Endothelial cell of umbilical vein (primary cell): ENCODE results near the gene HOXA9. TPM values are rescaled to one million over a fixed set of nuclear protein-coding genes. Genes with fewer than 3 reads are reported as not detected.

Source experiments
- BruUV-seq: library from RNA; stranded (reverse); fragments of 400-500 nt; replicated peaks from 2 replicates; lab custom pipeline; 2021; lab: Mats Ljungman, UMichigan
- CTCF ChIA-PET: fragments of 300-600, 350-600 bp; sonication (Branson Sonifier 250); formaldehyde crosslinking; loops from one replicate; lab custom pipeline; 2021; ENCODE audit warnings: antibody characterized with exemption, inconsistent platforms; lab: Charles Lee
- POLR2A ChIA-PET: fragments of 300-600, 350-600 bp; sonication (Branson Sonifier 250); formaldehyde crosslinking; loops from one replicate; lab custom pipeline; 2021; ENCODE audit warnings: antibody characterized with exemption, inconsistent platforms; lab: Charles Lee
- DNase-seq: peaks from one replicate; pipeline ENCODE4 v3.0.0-alpha.2; 2011; ENCODE audit warnings: low read depth, low spot score
- FAIRE-seq: peaks from 2 replicates; lab custom pipeline; 2011; peaks lifted over from hg19 to GRCh38; lab: Jason Lieb, UNC
- H2AFZ ChIP-seq: 2 replicates; pipeline ENCODE4 v1.6.0; 2012; ENCODE audit warnings: low read depth, low read length, control low read depth, inconsistent platforms
- H3K27ac ChIP-seq: 2 replicates; pipeline ENCODE4 v1.5.1; 2011; ENCODE audit warnings: low read depth, mild to moderate bottlenecking, control low read depth, low read length, moderate library complexity; ENCODE audit not compliant: insufficient read depth
- H3K27me3 ChIP-seq, 2 experiments: 2 replicates each; pipeline versions ENCODE4 v1.6.0 to v1.6.1; 2011; ENCODE audit warnings: low read length in 2 of 2, mixed read lengths in 1 of 2; ENCODE audit not compliant: control insufficient read depth in 2 of 2, insufficient read depth in 2 of 2
- H3K36me3 ChIP-seq, 2 experiments: 2 replicates in 1 of 2; 3 replicates in 1 of 2; pipeline ENCODE4 v1.5.1; 2011; ENCODE audit warnings: low read length in 2 of 2, mild to moderate bottlenecking in 1 of 2, moderate library complexity in 1 of 2; ENCODE audit not compliant: control insufficient read depth in 2 of 2, insufficient read depth in 2 of 2; ENCODE audit errors: extremely low read depth in 1 of 2
- H3K4me1 ChIP-seq: 3 replicates; pipeline ENCODE4 v1.5.1; 2011; ENCODE audit warnings: mild to moderate bottlenecking, low read length; ENCODE audit not compliant: control insufficient read depth, insufficient read depth; ENCODE audit errors: extremely low read depth
- H3K4me2 ChIP-seq: 2 replicates; pipeline ENCODE4 v1.6.1; 2011; ENCODE audit warnings: low read length, control low read depth, mixed read lengths; ENCODE audit not compliant: insufficient read depth
- H3K4me3 ChIP-seq, 3 experiments: fragments of 200-600 bp in 1 of 3; sonication (generic), shearing (Covaris generic) in 1 of 3; replicated peaks in 1 of 3; 2 replicates each; pipeline ENCODE4 v1.5.1; 2011 to 2016; ENCODE audit warnings: control low read depth in 3 of 3, low read length in 3 of 3, mild to moderate bottlenecking in 2 of 3, inconsistent platforms in 1 of 3, low read depth in 1 of 3, moderate library complexity in 1 of 3; ENCODE audit not compliant: insufficient read depth in 1 of 3
- H3K79me2 ChIP-seq: 2 replicates; pipeline ENCODE4 v1.6.0; 2012; ENCODE audit warnings: low read length, inconsistent platforms; ENCODE audit not compliant: control insufficient read depth, insufficient read depth
- H3K9ac ChIP-seq: replicated peaks from 2 replicates; pipeline ENCODE3; 2011; ENCODE audit warnings: low read length, control low read depth; ENCODE audit not compliant: insufficient read depth; ENCODE audit errors: extremely low read depth
- H3K9me1 ChIP-seq: replicated peaks from 3 replicates; pipeline ENCODE4 v1.6.0; 2011; ENCODE audit warnings: mild to moderate bottlenecking, low read length; ENCODE audit not compliant: control insufficient read depth, insufficient read depth; ENCODE audit errors: extremely low read depth
- H3K9me3 ChIP-seq: replicated peaks from 2 replicates; pipeline ENCODE4 v1.5.1; 2012; ENCODE audit warnings: low read length, inconsistent platforms; ENCODE audit not compliant: control insufficient read depth, insufficient read depth
- H4K20me1 ChIP-seq: replicated peaks from 2 replicates; pipeline ENCODE3; 2011; ENCODE audit warnings: mild to moderate bottlenecking, low read length; ENCODE audit not compliant: control insufficient read depth, insufficient read depth; ENCODE audit errors: extremely low read depth
- CTCF ChIP-seq, 2 donors: IDR thresholded peaks; 1 replicate in 1 of 2; 2 replicates in 1 of 2; pipeline ENCODE4 v1.5.1; 2011; ENCODE audit warnings: low read length in 2 of 2, mild to moderate bottlenecking in 2 of 2, moderate library complexity in 2 of 2, control low read depth in 1 of 2, inconsistent platforms in 1 of 2, low read depth in 1 of 2; ENCODE audit not compliant: insufficient read depth in 1 of 2; ENCODE audit errors: extremely low read depth in 1 of 2
- EZH2 ChIP-seq: IDR thresholded peaks from 2 replicates; pipeline ENCODE4 v1.6.1; 2012; ENCODE audit warnings: borderline replicate concordance, low read depth, mild to moderate bottlenecking, moderate library complexity, low read length, inconsistent platforms; ENCODE audit not compliant: severe bottlenecking
- FOS ChIP-seq: IDR thresholded peaks from 2 replicates; pipeline ENCODE4 v1.6.1; 2011; ENCODE audit warnings: mild to moderate bottlenecking, low read length, moderate library complexity, borderline replicate concordance; ENCODE audit not compliant: insufficient read depth
- JUN ChIP-seq: IDR thresholded peaks from 2 replicates; pipeline ENCODE4 v1.6.1; 2011; ENCODE audit warnings: borderline replicate concordance, low read depth; ENCODE audit not compliant: insufficient read length, insufficient read depth
- MAX ChIP-seq: IDR thresholded peaks from 2 replicates; pipeline ENCODE4 v1.6.1; 2011; ENCODE audit not compliant: insufficient read depth, insufficient read length
- MYC ChIP-seq: IDR thresholded peaks from one replicate; pipeline ENCODE4 v1.6.1; 2011; ENCODE audit warnings: mild to moderate bottlenecking, low read depth, low read length
- POLR2AphosphoS5 ChIP-seq: IDR thresholded peaks from 2 replicates; pipeline ENCODE4 v1.6.1; 2012; ENCODE audit warnings: low read depth, mild to moderate bottlenecking, control low read depth, low read length, moderate library complexity; ENCODE audit not compliant: insufficient read depth
- dilution Hi-C: fragments of 300-500 bp; cut with MboI; formaldehyde crosslinking; loops from one replicate; pipeline ENCODE4 v1.15.0; 2019; ENCODE audit warnings: low sequenced_read_pairs; ENCODE audit not compliant: extremely low pct_ligation_motif_present
- intact Hi-C: fragments of 100-400 bp; cut with micrococcal nuclease; formaldehyde crosslinking; loops from one replicate; pipeline ENCODE4 v1.10.0; 2022
- polyA plus RNA-seq, 4 experiments: library from polyadenylated mRNA; depleted of rRNA in 3 of 4; stranded (reverse) in 3 of 4; unstranded in 1 of 4; fragments of >200 nt; gene quantifications; 2 replicates each; pipeline versions ENCODE4 v1.2.1 to v1.2.3, GENCODE V29; 2011 to 2012; ENCODE audit warnings: missing spikeins in 1 of 4
- total RNA-seq: library from RNA; stranded (reverse); gene quantifications from 2 replicates; pipeline ENCODE4 v1.2.3, GENCODE V29; 2021

Gene HOXA9
- total and polyA plus RNA-seq, 2 donors (not counting 3 experiments of a cell fraction or from before 2014, with no cell fraction given), result 47.2 to 61.6 TPM

- no peaks in the 10 kb centered on the region for H3K9me3 ChIP-seq
- no peak overlapping the region for H3K9ac ChIP-seq
- H3K4me2 ChIP-seq, result peak overlapping the region; percentile 3
- H3K79me2 ChIP-seq, result no peaks in the 10 kb centered on the region
- intact Hi-C loops (no loop called here), dilution Hi-C loops (no loop called here)
- DNase-seq (no peak), FAIRE-seq (peak; percentile 76)
- H3K27ac ChIP-seq, result no peak overlapping the region
- no peaks in the 10 kb centered on the region for H3K9me1 ChIP-seq
- POLR2A ChIA-PET, result no interaction called here
- no peaks in the 10 kb centered on the region for H4K20me1 ChIP-seq
- peaks cover 81 to 85% of the 10 kb centered on the region in 2 experiments for H3K27me3 ChIP-seq
- H3K4me1 ChIP-seq, result peaks cover 18% of the 10 kb centered on the region
- H3K36me3 ChIP-seq, result no peaks in the 10 kb centered on the region
- no peak overlapping the region for H2AFZ ChIP-seq
- CTCF ChIA-PET, result interaction anchor here (0.7 to 2.5 kb wide), 8 partner anchors 9 to 889 kb away, joined by 3 to 22 read pairs (median 4); no protein-coding TSS in a partner anchor
- H3K4me3 ChIP-seq, result no peak overlapping the region
- BruUV-seq, result no TSS peak
- TF ChIP-seq MAX, result no peak
- no peak for TF ChIP-seq JUN
- peak; percentile 68 for TF ChIP-seq EZH2
- no peak for TF ChIP-seq CTCF (IDR thresholded peaks at IDR 0.05; ENCODE audit: extremely low read depth in 1 of 2, insufficient read depth in 1 of 2, low read depth in 1 of 2, low read length in 2 of 2)
- TF ChIP-seq MYC, result no peak
- TF ChIP-seq POLR2AphosphoS5, result no peak
- TF ChIP-seq FOS, result no peak
These were observed 39.5 kb upstream of the HOXA9 start for GRCh38 chr7:27204851-27205322.
